ENCODE measurements around the gene FAM9C. TPM values are rescaled to one million over a fixed set of nuclear protein-coding genes. Genes with fewer than 3 reads are reported as not detected.

Gene FAM9C
- total RNA-seq, 1 experiment from 2014 or later = not detected

GRCh38 chrX:13009273-13009672 lies 35.1 kb downstream of the FAM9C start:
- Histone ChIP-seq H3K36me3 (ENCODE audit: control insufficient read depth in 1 of 2, insufficient read depth in 2 of 2, low read length in 2 of 2) (no peaks in the 10 kb centered on the region), H3K9ac (ENCODE audit: low read length) (no peak overlapping the region), H3K9me2 (ENCODE audit: insufficient read depth) (no peaks in the 10 kb centered on the region), H2AFZ (ENCODE audit: low read depth, low read length, poor library complexity, severe bottlenecking) (no peak overlapping the region), H3K4me2 (ENCODE audit: low read length) (no peak overlapping the region), H3K9me3 (ENCODE audit: control insufficient read depth in 1 of 2, insufficient read depth in 1 of 2, low read depth in 1 of 2, low read length in 2 of 2) (no peaks in the 10 kb centered on the region), H3K79me2 (ENCODE audit: insufficient read depth, low read length) (no peaks in the 10 kb centered on the region), H3K27ac (ENCODE audit: low read depth, low read length) (no peak overlapping the region), H3K4me1 (ENCODE audit: control insufficient read depth in 1 of 2, insufficient read depth in 2 of 2, low read length in 2 of 2) (no peaks in the 10 kb centered on the region; a peak in 1 of 4 replicates), H4K20me1 (ENCODE audit: insufficient read depth) (no peaks in the 10 kb centered on the region), H3K27me3 (ENCODE audit: insufficient read depth, low read length) (no peaks in the 10 kb centered on the region), H3K4me3 (replicated peaks in 1 of 2; ENCODE audit: low read depth in 1 of 2, low read length in 2 of 2) (no peak overlapping the region)
- TF ChIP-seq SIN3A (IDR thresholded peaks at IDR 0.05; ENCODE audit: low read depth) = no peak
- no peak for TF ChIP-seq ZBTB33 (IDR thresholded peaks at IDR 0.05; ENCODE audit: extremely low read depth, insufficient replicate concordance, low read length)
- no peak for TF ChIP-seq TCF7L2 (IDR thresholded peaks at IDR 0.05; ENCODE audit: borderline replicate concordance, extremely low read depth, insufficient read depth, insufficient read length)
- TF ChIP-seq, protein P1, sequence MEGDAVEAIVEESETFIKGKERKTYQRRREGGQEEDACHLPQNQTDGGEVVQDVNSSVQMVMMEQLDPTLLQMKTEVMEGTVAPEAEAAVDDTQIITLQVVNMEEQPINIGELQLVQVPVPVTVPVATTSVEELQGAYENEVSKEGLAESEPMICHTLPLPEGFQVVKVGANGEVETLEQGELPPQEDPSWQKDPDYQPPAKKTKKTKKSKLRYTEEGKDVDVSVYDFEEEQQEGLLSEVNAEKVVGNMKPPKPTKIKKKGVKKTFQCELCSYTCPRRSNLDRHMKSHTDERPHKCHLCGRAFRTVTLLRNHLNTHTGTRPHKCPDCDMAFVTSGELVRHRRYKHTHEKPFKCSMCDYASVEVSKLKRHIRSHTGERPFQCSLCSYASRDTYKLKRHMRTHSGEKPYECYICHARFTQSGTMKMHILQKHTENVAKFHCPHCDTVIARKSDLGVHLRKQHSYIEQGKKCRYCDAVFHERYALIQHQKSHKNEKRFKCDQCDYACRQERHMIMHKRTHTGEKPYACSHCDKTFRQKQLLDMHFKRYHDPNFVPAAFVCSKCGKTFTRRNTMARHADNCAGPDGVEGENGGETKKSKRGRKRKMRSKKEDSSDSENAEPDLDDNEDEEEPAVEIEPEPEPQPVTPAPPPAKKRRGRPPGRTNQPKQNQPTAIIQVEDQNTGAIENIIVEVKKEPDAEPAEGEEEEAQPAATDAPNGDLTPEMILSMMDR (IDR thresholded peaks at IDR 0.05 in 2 of 3, conservative IDR thresholded peaks at IDR 0.05 in 1 of 3; ENCODE audit: borderline replicate concordance in 1 of 3, insufficient read depth in 1 of 3, low read depth in 2 of 3, low read length in 2 of 3) = no peak
- no peak for TF ChIP-seq MAX (IDR thresholded peaks at IDR 0.05)
- TF ChIP-seq YY1 (IDR thresholded peaks at IDR 0.05; ENCODE audit: extremely low read depth, insufficient replicate concordance, low read depth, low read length) = no peak
- TF ChIP-seq FOSL1 (IDR thresholded peaks at IDR 0.05; ENCODE audit: low read depth) = no peak
- no peak for TF ChIP-seq EZH2phosphoT487 (IDR thresholded peaks at IDR 0.05; ENCODE audit: borderline replicate concordance)
- no TSS peak for BruUV-seq (replicated peaks)
- intact Hi-C loops (cut with micrococcal nuclease) = no loop called here
- ChIA-PET CTCF (no interaction called here), POLR2A (no interaction called here), RAD21 (ENCODE audit: low non-redundant PET in 1 of 2, low total read pairs in 2 of 2, uncharacterized antibody in 2 of 2, unreplicated experiment in 2 of 2) (no interaction called here)
- no peak for DNase-seq (ENCODE audit: low read depth, low spot score)
- ATAC-seq = no peak
